SKM-1 (cell line): Measurements from ENCODE around the gene ZNF423.

Source experiments
- DNase-seq: peaks from one replicate; lab custom pipeline; 2025; ENCODE audit not compliant: unreplicated experiment; lab: John Stamatoyannopoulos, UW

ZNF423 gene

GRCh38 chr16:49488336-49488735 is 367.6 kb downstream of the ZNF423 start:
- no peak for DNase-seq

GRCh38 chr16:49487746-49488145 is 368.2 kb downstream of the ZNF423 start:
- no peak for DNase-seq

GRCh38 chr16:49486400-49486799 is 369.5 kb downstream of the ZNF423 start:
- DNase-seq, result no peak

GRCh38 chr16:49485663-49486062 is 370.2 kb downstream of the ZNF423 start:
- no peak for DNase-seq

GRCh38 chr16:49484936-49485335 is 371.0 kb downstream of the ZNF423 start:
- DNase-seq, result no peak

- DNase-seq, result no peak
These were observed 371.5 kb downstream of the ZNF423 start for GRCh38 chr16:49484451-49484849.

- DNase-seq, result no peak
These were observed 372.1 kb downstream of the ZNF423 start for GRCh38 chr16:49483651-49484450.

DNA sequence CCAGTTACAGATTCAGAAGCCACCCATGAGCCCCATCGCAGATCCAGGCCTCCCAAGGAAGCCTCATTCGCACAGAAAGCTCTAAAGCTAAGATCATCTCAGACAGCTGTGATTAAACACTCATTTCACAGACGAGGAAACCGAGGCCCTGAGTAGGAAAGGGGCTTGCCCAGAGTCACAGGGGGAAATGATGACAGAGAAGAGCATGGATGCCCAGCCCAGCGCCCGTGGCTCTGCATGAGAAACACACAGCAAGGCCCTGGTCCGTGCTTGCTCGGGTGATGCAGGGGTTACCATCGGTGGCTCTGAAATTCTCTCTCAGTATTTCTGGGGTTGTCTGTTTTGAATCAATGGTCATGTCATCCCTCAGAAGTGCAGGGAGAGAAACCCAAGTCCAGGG is 372.7 kb downstream of the ZNF423 start:
- DNase-seq, result no peak

- no peak for DNase-seq
These were observed 373.2 kb downstream of the ZNF423 start for GRCh38 chr16:49482690-49483089.

DNA sequence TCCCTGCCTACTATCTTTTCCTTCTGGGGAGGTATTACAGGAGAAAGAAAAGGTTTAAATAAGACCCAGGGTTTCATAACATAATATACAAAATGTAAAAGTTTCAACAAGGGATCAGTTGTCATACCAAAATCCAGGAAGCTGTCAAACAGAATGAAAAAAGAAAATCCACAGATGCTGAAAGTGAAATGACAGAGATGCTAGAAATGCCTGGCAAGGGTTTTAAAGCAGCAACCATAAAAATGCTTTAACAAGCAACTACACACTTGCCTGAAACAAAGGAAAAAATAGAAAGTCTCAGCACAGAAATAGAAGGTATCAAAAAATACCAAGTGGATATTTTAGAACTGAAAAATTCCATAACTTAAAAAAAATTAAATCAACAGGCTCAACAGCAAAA is 377.3 kb downstream of the ZNF423 start:
- DNase-seq, result no peak

DNA sequence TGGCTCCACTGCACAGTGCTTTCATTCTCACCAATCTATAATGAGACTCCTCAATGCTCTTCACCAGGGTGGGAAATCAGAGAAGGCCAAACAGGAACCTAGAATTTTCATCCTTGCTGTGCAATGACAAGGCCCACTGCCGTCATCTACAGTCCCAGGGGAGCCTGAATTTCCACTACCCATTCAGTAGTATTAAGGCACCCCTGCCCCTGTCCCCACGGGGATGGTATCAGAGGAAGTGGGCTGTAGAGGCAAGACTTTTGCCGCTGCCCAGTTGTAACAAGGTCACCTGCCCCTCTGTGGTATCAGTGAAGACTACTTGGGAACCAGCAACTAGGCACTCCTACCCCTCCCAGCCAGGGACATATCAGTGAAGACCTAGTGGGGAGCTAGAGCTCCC is 377.8 kb downstream of the ZNF423 start:
- no peak for DNase-seq

GRCh38 chr16:49477250-49477895 is 378.5 kb downstream of the ZNF423 start:
- no peak for DNase-seq

- DNase-seq, result no peak
These were observed 381.2 kb downstream of the ZNF423 start for GRCh38 chr16:49474741-49475140.

GRCh38 chr16:49473773-49474172 is 382.1 kb downstream of the ZNF423 start:
- DNase-seq, result no peak

GRCh38 chr16:49473131-49473530 is 382.8 kb downstream of the ZNF423 start:
- no peak for DNase-seq

DNA sequence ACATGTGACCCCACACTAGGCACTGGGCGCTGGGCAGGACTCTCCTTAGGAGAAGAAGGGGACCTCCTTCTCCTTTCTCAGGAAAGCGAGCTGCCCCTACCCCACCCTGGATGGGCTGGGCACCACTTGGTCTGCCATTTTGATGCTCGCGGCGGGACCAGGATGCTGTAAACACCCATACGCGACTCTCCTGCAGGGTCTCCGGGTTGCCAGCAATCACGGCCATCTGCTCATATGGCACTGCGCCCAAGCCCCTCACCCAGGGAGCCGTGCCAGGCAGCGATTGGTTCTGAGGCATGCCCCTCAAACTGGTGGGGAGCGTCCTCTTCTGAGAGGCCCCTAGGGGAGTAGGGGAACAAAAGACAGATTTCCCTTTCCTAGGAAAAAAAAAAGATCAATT is 383.3 kb downstream of the ZNF423 start:
- no peak for DNase-seq

DNA sequence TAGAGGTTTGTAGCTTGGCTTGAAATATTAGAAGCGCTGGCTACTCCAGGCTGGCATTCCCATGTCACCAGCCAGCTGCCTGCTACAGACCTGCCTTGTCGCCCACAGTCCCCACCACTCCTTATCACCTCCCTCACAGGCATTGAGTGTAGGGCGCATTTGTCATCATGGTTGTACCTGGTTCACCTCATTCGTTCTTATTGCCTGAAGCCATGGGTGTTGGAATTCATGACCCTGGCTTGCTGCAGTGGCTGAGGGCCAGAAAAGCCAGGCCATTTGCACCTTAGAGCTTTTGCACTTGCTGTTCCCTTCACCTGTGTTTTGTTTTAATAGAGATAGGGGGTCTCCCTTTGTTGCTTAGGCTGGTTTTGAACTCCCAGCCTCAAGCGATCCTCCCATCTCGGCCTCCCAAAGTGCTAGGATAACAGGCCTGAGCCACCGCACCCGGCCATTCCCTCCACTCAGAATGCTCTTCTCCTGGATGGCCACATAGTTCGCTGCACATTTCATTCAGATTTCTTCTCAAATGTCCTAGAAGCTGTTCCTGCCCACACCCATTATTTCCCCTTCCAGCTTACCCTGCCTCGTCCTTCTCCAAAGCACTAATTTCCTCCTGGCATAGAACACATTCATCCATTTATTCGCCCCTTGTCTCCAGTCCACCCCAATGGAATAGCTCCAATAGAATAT is 384.7 kb downstream of the ZNF423 start:
- no peak for DNase-seq

GRCh38 chr16:49470513-49470991 is 385.4 kb downstream of the ZNF423 start:
- no peak for DNase-seq

- DNase-seq, result no peak
These were observed 385.9 kb downstream of the ZNF423 start for GRCh38 chr16:49469930-49470451.

- DNase-seq, result no peak
These were observed 386.6 kb downstream of the ZNF423 start for GRCh38 chr16:49469311-49469670.

- DNase-seq, result no peak
These were observed 387.2 kb downstream of the ZNF423 start for GRCh38 chr16:49468611-49469310.
